Measurements from ENCODE around the gene MYH6. TPM values are rescaled to one million over a fixed set of nuclear protein-coding genes. Genes with fewer than 3 reads are reported as not detected.

The MYH6 gene
- total and polyA plus RNA-seq, 2 of the 13 experiments (the other 11 are each of a cell fraction or from before 2014, with no cell fraction given) = 0.01 TPM; not detected in 1

DNA sequence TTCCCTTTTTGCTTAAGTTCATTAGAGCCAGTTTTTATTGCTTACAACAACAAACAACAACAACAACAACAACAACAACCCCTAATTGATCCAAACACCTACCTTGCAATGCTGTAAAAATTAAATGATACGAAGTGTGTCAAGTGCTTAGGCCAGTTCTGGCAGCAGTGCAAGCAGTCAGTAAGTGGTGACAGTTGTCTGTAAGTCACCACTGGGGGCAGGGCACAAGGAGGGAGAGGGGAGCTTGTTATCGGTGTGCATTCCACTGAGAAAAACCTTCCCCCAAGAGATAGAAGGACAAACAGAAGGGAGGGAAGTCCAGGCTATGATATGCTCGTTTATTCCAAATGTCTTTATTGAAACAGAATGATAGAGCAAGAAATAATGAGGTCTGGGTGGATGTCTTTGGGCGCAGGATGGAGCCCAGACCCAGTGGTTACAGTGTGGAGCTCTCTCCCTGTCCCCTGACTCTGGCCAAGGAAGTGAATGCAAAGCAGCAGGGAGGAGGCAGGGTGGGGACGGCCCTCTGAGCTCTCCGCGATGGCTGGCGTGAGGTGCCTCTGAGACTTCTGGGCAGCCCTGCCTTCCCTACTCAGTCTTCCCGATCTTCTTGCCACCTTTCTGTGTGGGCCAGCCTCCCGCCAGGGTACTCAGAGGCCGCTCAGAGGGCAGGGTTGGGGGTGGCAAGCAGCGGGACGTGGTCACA, 61.9 kb downstream of the MYH6 start (continued):
- TF ChIP-seq, protein P1, sequence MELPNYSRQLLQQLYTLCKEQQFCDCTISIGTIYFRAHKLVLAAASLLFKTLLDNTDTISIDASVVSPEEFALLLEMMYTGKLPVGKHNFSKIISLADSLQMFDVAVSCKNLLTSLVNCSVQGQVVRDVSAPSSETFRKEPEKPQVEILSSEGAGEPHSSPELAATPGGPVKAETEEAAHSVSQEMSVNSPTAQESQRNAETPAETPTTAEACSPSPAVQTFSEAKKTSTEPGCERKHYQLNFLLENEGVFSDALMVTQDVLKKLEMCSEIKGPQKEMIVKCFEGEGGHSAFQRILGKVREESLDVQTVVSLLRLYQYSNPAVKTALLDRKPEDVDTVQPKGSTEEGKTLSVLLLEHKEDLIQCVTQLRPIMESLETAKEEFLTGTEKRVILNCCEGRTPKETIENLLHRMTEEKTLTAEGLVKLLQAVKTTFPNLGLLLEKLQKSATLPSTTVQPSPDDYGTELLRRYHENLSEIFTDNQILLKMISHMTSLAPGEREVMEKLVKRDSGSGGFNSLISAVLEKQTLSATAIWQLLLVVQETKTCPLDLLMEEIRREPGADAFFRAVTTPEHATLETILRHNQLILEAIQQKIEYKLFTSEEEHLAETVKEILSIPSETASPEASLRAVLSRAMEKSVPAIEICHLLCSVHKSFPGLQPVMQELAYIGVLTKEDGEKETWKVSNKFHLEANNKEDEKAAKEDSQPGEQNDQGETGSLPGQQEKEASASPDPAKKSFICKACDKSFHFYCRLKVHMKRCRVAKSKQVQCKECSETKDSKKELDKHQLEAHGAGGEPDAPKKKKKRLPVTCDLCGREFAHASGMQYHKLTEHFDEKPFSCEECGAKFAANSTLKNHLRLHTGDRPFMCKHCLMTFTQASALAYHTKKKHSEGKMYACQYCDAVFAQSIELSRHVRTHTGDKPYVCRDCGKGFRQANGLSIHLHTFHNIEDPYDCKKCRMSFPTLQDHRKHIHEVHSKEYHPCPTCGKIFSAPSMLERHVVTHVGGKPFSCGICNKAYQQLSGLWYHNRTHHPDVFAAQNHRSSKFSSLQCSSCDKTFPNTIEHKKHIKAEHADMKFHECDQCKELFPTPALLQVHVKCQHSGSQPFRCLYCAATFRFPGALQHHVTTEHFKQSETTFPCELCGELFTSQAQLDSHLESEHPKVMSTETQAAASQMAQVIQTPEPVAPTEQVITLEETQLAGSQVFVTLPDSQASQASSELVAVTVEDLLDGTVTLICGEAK (IDR thresholded peaks at IDR 0.05) = no peak
- TF ChIP-seq, protein P1 (CRISPR knock-in tag; IDR thresholded peaks at IDR 0.05) = no peak
- TF ChIP-seq ZNF747 (CRISPR knock-in tag; IDR thresholded peaks at IDR 0.05; ENCODE audit: borderline replicate concordance) = 0 out of 2 replicates have a peak, but pooled peaks have one; percentile 9
- peak; percentile 58 for TF ChIP-seq XRCC5 (optimal IDR thresholded peaks at IDR 0.05; ENCODE audit: low read length)
- TF ChIP-seq RAD51 (IDR thresholded peaks at IDR 0.05; ENCODE audit: borderline replicate concordance) = 0 out of 2 replicates have a peak, but pooled peaks have one; percentile 6
